HepG2 (cell line): ENCODE data around the gene C10orf143. TPM values are rescaled to one million over a fixed set of nuclear protein-coding genes. Genes with fewer than 3 reads are reported as not detected.
A peak's percentile ranks its signal among the peaks of the same experiment; 100 is the strongest.

Experiments used
- CEBPZ ChIP-seq: IDR thresholded peaks from 2 replicates; pipeline ENCODE4 v1.6.1; 2012; ENCODE audit warnings: low read length, improper control_type of control experiment
- DBP ChIP-seq: sonication (generic); formaldehyde crosslinking; IDR thresholded peaks from 2 replicates; pipeline ENCODE4 v1.4.0; 2020; ENCODE audit warnings: missing genetic modification reagents; ENCODE audit errors: not compliant biosample characterization
- DMTF1 ChIP-seq: sonication (generic); formaldehyde crosslinking; IDR thresholded peaks from 2 replicates; pipeline ENCODE4 v1.4.0; 2020; ENCODE audit warnings: mild to moderate bottlenecking, missing genetic modification reagents
- GTF2F1 ChIP-seq: fragments of 150-350 bp; IDR thresholded peaks from 2 replicates; pipeline ENCODE4 v1.6.1; 2014; ENCODE audit warnings: low read length
- HHEX ChIP-seq: IDR thresholded peaks from 2 replicates; pipeline ENCODE4 v1.6.1; 2016; ENCODE audit warnings: control low read depth
- HNF1B ChIP-seq: sonication (generic); formaldehyde crosslinking; IDR thresholded peaks from 2 replicates; pipeline ENCODE4 v1.5.1; 2020; ENCODE audit warnings: mild to moderate bottlenecking, moderate library complexity, missing genetic modification reagents
- HOXA7 ChIP-seq: sonication (generic); formaldehyde crosslinking; IDR thresholded peaks from 2 replicates; pipeline ENCODE4 v1.8.1; 2022; ENCODE audit warnings: mild to moderate bottlenecking, missing genetic modification reagents, moderate library complexity
- MLX ChIP-seq: IDR thresholded peaks from 2 replicates; pipeline ENCODE4 v1.6.1; 2016
- REXO4 ChIP-seq: sonication (generic); formaldehyde crosslinking; IDR thresholded peaks from 2 replicates; pipeline ENCODE4 v1.8.0; 2022; ENCODE audit warnings: missing genetic modification reagents, mild to moderate bottlenecking, borderline replicate concordance
- ZBTB10 ChIP-seq: sonication (generic); formaldehyde crosslinking; IDR thresholded peaks from 2 replicates; pipeline ENCODE4 v1.4.0; 2020; ENCODE audit warnings: missing genetic modification reagents, borderline replicate concordance
- ZBTB38 ChIP-seq: sonication (generic); formaldehyde crosslinking; IDR thresholded peaks from 2 replicates; pipeline ENCODE4 v1.5.1; 2020; ENCODE audit warnings: mild to moderate bottlenecking, missing genetic modification reagents
- ZBTB43 ChIP-seq: sonication (generic); formaldehyde crosslinking; conservative IDR thresholded peaks from 2 replicates; pipeline ENCODE4 v1.4.0; 2020; ENCODE audit warnings: missing genetic modification reagents
- ZNF790 ChIP-seq: sonication (generic); formaldehyde crosslinking; IDR thresholded peaks from 2 replicates; pipeline ENCODE4 v1.8.0; 2022; ENCODE audit warnings: missing genetic modification reagents, mild to moderate bottlenecking, borderline replicate concordance
- ZNF816 ChIP-seq: sonication (generic); formaldehyde crosslinking; IDR thresholded peaks from 2 replicates; pipeline ENCODE4 v1.8.0; 2022; ENCODE audit warnings: missing genetic modification reagents, mild to moderate bottlenecking, borderline replicate concordance
- polyA plus RNA-seq, 8 experiments: library from polyadenylated mRNA; depleted of rRNA in 3 of 8; stranded (reverse) in 7 of 8; unstranded in 1 of 8; fragments of >200 nt; fragmentation: Illumina TruSeq in 4 of 8; extraction: Trizol in 4 of 8; gene quantifications; 2 replicates each; pipeline versions ENCODE4 v1.2.1 to v1.2.3, GENCODE V29; 2011 to 2016; ENCODE audit warnings: low read depth in 4 of 8, missing spikeins in 1 of 8, mixed read lengths in 1 of 8; ENCODE audit not compliant: insufficient read depth in 1 of 8
- total RNA-seq, 5 experiments: library from RNA; depleted of rRNA; stranded (reverse); fragments of >200 nt; fragmentation: Illumina TruSeq; extraction: Trizol; gene quantifications; 2 replicates each; pipeline ENCODE4 v1.2.3, GENCODE V29; 2016; ENCODE audit warnings: low read depth in 1 of 5

Gene C10orf143
- total and polyA plus RNA-seq, 2 of the 13 experiments (the other 11 are each of a cell fraction or from before 2014, with no cell fraction given), result 0.21 to 0.91 TPM

GRCh38 chr10:130136226-130137089 lies 25.8 kb upstream of the C10orf143 start, which contains the start of gene GLRX3 (continued):
- no peak for TF ChIP-seq GTF2F1
- no peak; the same call in 1 of the 2 replicates for TF ChIP-seq ZNF790
- TF ChIP-seq DBP (CRISPR knock-in tag), result no peak
- no peak for TF ChIP-seq HHEX
- TF ChIP-seq CEBPZ, result no peak
- no peak for TF ChIP-seq DMTF1 (CRISPR knock-in tag)
- TF ChIP-seq HOXA7 (CRISPR knock-in tag), result no peak
- no peak for TF ChIP-seq ZBTB10 (CRISPR knock-in tag)
- TF ChIP-seq ZNF816, result no peak
- no peak for TF ChIP-seq MLX (CRISPR knock-in tag)
- TF ChIP-seq REXO4 (CRISPR knock-in tag), result no peak
- TF ChIP-seq HNF1B (CRISPR knock-in tag), result no peak; the same call in 1 of the 2 replicates
- TF ChIP-seq ZBTB38, result peak; percentile 62; the same call in 1 of the 2 replicates
- TF ChIP-seq ZBTB43 (CRISPR knock-in tag), result no peak
